ENCODE data around the gene SYNJ1. TPM values are rescaled to one million over a fixed set of nuclear protein-coding genes. Genes with fewer than 3 reads are reported as not detected.
A peak's percentile ranks its signal among the peaks of the same experiment; 100 is the strongest.

SYNJ1 gene
- total and polyA plus RNA-seq, 2 of the 13 experiments (the other 11 are each of a cell fraction or from before 2014, with no cell fraction given) = 2.0 to 2.7 TPM

DNA sequence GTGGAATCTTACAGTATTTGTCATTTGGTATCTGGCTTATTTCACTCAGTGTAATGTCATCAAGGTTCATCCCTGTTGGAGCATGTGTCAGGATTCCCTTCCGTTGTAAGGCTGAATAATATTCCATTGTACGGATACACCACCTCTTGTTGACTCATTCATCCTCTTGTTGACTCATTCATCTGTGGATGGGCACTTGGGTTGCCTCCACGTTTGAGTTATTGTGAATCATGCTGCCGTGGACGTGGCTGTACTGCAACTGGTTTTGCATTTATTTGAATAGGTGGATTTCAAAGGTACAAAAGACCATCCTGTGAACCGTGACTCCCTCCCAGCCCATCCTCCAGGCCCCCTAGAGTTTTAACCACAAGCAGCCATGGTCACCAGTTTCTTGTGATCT, 130.6 kb downstream of the SYNJ1 start (continued):
- TF ChIP-seq, protein P1, sequence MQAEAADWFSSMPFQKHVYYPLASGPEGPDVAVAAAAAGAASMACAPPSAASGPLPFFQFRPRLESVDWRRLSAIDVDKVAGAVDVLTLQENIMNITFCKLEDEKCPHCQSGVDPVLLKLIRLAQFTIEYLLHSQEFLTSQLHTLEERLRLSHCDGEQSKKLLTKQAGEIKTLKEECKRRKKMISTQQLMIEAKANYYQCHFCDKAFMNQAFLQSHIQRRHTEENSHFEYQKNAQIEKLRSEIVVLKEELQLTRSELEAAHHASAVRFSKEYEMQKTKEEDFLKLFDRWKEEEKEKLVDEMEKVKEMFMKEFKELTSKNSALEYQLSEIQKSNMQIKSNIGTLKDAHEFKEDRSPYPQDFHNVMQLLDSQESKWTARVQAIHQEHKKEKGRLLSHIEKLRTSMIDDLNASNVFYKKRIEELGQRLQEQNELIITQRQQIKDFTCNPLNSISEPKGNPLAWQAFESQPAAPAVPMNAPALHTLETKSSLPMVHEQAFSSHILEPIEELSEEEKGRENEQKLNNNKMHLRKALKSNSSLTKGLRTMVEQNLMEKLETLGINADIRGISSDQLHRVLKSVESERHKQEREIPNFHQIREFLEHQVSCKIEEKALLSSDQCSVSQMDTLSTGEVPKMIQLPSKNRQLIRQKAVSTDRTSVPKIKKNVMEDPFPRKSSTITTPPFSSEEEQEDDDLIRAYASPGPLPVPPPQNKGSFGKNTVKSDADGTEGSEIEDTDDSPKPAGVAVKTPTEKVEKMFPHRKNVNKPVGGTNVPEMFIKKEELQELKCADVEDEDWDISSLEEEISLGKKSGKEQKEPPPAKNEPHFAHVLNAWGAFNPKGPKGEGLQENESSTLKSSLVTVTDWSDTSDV (CRISPR knock-in tag; IDR thresholded peaks at IDR 0.05) = no peak
- TF ChIP-seq ZNF616 (CRISPR knock-in tag; IDR thresholded peaks at IDR 0.05; ENCODE audit: low read depth) (no peak), ZNF282 (IDR thresholded peaks at IDR 0.05; ENCODE audit: partially characterized antibody) (no peak), BRD4 (CRISPR knock-in tag; IDR thresholded peaks at IDR 0.05) (no peak), YEATS2 (CRISPR knock-in tag; IDR thresholded peaks at IDR 0.05; ENCODE audit: borderline replicate concordance) (no peak), CBX1 (IDR thresholded peaks at IDR 0.05; ENCODE audit: low read depth) (no peak), ZHX2 (IDR thresholded peaks at IDR 0.05; ENCODE audit: low read depth) (no peak; the same call in 1 of the 2 replicates), ZHX2 (CRISPR knock-in tag; IDR thresholded peaks at IDR 0.05; ENCODE audit: borderline replicate concordance) (no peak), RCOR2 (CRISPR knock-in tag; IDR thresholded peaks at IDR 0.05) (peak; percentile 83), GABPB1 (CRISPR knock-in tag; IDR thresholded peaks at IDR 0.05) (no peak), ZNF605 (CRISPR knock-in tag; IDR thresholded peaks at IDR 0.05) (0 out of 2 replicates have a peak, but pooled peaks have one; percentile 19), EHMT2 (IDR thresholded peaks at IDR 0.05; ENCODE audit: borderline replicate concordance, low read depth, low read length) (peak; percentile 91; the same call in 1 of the 2 replicates), ZMYM3 (CRISPR knock-in tag; IDR thresholded peaks at IDR 0.05) (0 out of 2 replicates have a peak, but pooled peaks have one; percentile 48), LCORL (IDR thresholded peaks at IDR 0.05) (no peak), LCORL (CRISPR knock-in tag; IDR thresholded peaks at IDR 0.05) (no peak), KDM5B (CRISPR knock-in tag; IDR thresholded peaks at IDR 0.05; ENCODE audit: borderline replicate concordance) (no peak)
- TF ChIP-seq, protein P2, sequence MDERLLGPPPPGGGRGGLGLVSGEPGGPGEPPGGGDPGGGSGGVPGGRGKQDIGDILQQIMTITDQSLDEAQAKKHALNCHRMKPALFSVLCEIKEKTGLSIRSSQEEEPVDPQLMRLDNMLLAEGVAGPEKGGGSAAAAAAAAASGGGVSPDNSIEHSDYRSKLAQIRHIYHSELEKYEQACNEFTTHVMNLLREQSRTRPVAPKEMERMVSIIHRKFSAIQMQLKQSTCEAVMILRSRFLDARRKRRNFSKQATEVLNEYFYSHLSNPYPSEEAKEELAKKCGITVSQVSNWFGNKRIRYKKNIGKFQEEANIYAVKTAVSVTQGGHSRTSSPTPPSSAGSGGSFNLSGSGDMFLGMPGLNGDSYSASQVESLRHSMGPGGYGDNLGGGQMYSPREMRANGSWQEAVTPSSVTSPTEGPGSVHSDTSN (CRISPR knock-in tag; IDR thresholded peaks at IDR 0.05) = no peak
- TF ChIP-seq, protein P3, sequence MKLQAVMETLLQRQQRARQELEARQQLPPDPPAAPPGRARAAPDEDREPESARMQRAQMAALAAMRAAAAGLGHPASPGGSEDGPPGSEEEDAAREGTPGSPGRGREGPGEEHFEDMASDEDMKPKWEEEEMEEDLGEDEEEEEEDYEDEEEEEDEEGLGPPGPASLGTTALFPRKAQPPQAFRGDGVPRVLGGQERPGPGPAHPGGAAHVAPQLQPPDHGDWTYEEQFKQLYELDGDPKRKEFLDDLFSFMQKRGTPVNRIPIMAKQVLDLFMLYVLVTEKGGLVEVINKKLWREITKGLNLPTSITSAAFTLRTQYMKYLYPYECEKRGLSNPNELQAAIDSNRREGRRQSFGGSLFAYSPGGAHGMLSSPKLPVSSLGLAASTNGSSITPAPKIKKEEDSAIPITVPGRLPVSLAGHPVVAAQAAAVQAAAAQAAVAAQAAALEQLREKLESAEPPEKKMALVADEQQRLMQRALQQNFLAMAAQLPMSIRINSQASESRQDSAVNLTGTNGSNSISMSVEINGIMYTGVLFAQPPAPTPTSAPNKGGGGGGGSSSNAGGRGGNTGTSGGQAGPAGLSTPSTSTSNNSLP (IDR thresholded peaks at IDR 0.05; ENCODE audit: low read depth, low read length) = peak; percentile 89
